ENCODE results near the gene PLIN4. TPM values are rescaled to one million over a fixed set of nuclear protein-coding genes. Genes with fewer than 3 reads are reported as not detected.

The PLIN4 gene
- total and polyA plus RNA-seq, 2 donors (not counting 1 experiment from before 2014, with no cell fraction given): 0.07 to 5.3 TPM

GRCh38 chr19:4510435-4511255, 7.6 kb downstream of the PLIN4 start:
- Histone ChIP-seq H3K9me3 (ENCODE audit: control insufficient read depth, insufficient read depth, low read depth, low read length) (no peaks in the 10 kb centered on the region), H3K4me3 (replicated peaks in 1 of 4; ENCODE audit: control extremely low read depth in 1 of 4, insufficient read depth in 1 of 4, low read depth in 3 of 4, low read length in 4 of 4) (no peak overlapping the region), H3K79me2 (ENCODE audit: control insufficient read depth, insufficient read depth, low read length) (no peaks in the 10 kb centered on the region), H4K20me1 (ENCODE audit: control insufficient read depth, extremely low read depth, insufficient read depth, low read length) (no peaks in the 10 kb centered on the region), H3K27me3 (ENCODE audit: control insufficient read depth, insufficient read depth, low read length) (no peaks in the 10 kb centered on the region), H3K27ac (ENCODE audit: insufficient read depth, low read length) (no peak overlapping the region), H3K4me2 (ENCODE audit: extremely low read depth, insufficient read depth, low read length) (no peak overlapping the region), H2AFZ (ENCODE audit: low read length) (no peak overlapping the region), H3K36me3 (ENCODE audit: control insufficient read depth, insufficient read depth, low read length) (no peaks in the 10 kb centered on the region), H3K9ac (ENCODE audit: insufficient read depth, low read length) (no peak overlapping the region), H3K4me1 (ENCODE audit: control insufficient read depth, extremely low read depth, insufficient read depth, low read length) (peaks cover 5% of the 10 kb centered on the region)
- no peak for DNase-seq (ENCODE audit: low read depth in 2 of 2)
- TF ChIP-seq EZH2 (IDR thresholded peaks at IDR 0.05; ENCODE audit: low read length, missing control alignments) (no peak), CTCF (conservative IDR thresholded peaks at IDR 0.05 in 1 of 2, IDR thresholded peaks at IDR 0.05 in 1 of 2; ENCODE audit: low read depth in 1 of 2, low read length in 2 of 2) (no peak)

GRCh38 chr19:4508698-4509097, 9.6 kb downstream of the PLIN4 start:
- TF ChIP-seq EZH2 (IDR thresholded peaks at IDR 0.05; ENCODE audit: low read length, missing control alignments) (no peak), CTCF (conservative IDR thresholded peaks at IDR 0.05 in 1 of 2, IDR thresholded peaks at IDR 0.05 in 1 of 2; ENCODE audit: low read depth in 1 of 2, low read length in 2 of 2) (no peak)
- no peak for DNase-seq (ENCODE audit: low read depth in 2 of 2)
- Histone ChIP-seq H4K20me1 (ENCODE audit: control insufficient read depth, extremely low read depth, insufficient read depth, low read length) (no peaks in the 10 kb centered on the region), H3K4me3 (replicated peaks in 1 of 4; ENCODE audit: control extremely low read depth in 1 of 4, insufficient read depth in 1 of 4, low read depth in 3 of 4, low read length in 4 of 4) (no peak overlapping the region), H3K27ac (ENCODE audit: insufficient read depth, low read length) (no peak overlapping the region), H3K4me2 (ENCODE audit: extremely low read depth, insufficient read depth, low read length) (no peak overlapping the region), H3K27me3 (ENCODE audit: control insufficient read depth, insufficient read depth, low read length) (no peaks in the 10 kb centered on the region), H3K79me2 (ENCODE audit: control insufficient read depth, insufficient read depth, low read length) (no peaks in the 10 kb centered on the region), H3K36me3 (ENCODE audit: control insufficient read depth, insufficient read depth, low read length) (peaks cover 3% of the 10 kb centered on the region), H3K4me1 (ENCODE audit: control insufficient read depth, extremely low read depth, insufficient read depth, low read length) (peaks cover 5% of the 10 kb centered on the region), H3K9ac (ENCODE audit: insufficient read depth, low read length) (no peak overlapping the region), H3K9me3 (ENCODE audit: control insufficient read depth, insufficient read depth, low read depth, low read length) (no peaks in the 10 kb centered on the region), H2AFZ (ENCODE audit: low read length) (no peak overlapping the region)

- H3K27me3 ChIP-seq (ENCODE audit: control insufficient read depth, insufficient read depth, low read length): no peaks in the 10 kb centered on the region
- H3K36me3 ChIP-seq (ENCODE audit: control insufficient read depth, insufficient read depth, low read length): peaks cover 3% of the 10 kb centered on the region
- H3K4me3 ChIP-seq (replicated peaks in 1 of 4; ENCODE audit: control extremely low read depth in 1 of 4, insufficient read depth in 1 of 4, low read depth in 3 of 4, low read length in 4 of 4): no peak overlapping the region
- H4K20me1 ChIP-seq (ENCODE audit: control insufficient read depth, extremely low read depth, insufficient read depth, low read length): no peaks in the 10 kb centered on the region
- no peak overlapping the region for H3K9ac ChIP-seq (ENCODE audit: insufficient read depth, low read length)
- TF ChIP-seq EZH2 (IDR thresholded peaks at IDR 0.05; ENCODE audit: low read length, missing control alignments) (no peak), CTCF (conservative IDR thresholded peaks at IDR 0.05 in 1 of 2, IDR thresholded peaks at IDR 0.05 in 1 of 2; ENCODE audit: low read depth in 1 of 2, low read length in 2 of 2) (no peak)
- H3K4me1 ChIP-seq (ENCODE audit: control insufficient read depth, extremely low read depth, insufficient read depth, low read length): peaks cover 5% of the 10 kb centered on the region
- H3K9me3 ChIP-seq (ENCODE audit: control insufficient read depth, insufficient read depth, low read depth, low read length): no peaks in the 10 kb centered on the region
- H3K79me2 ChIP-seq (ENCODE audit: control insufficient read depth, insufficient read depth, low read length): no peaks in the 10 kb centered on the region
- no peak overlapping the region for H3K4me2 ChIP-seq (ENCODE audit: extremely low read depth, insufficient read depth, low read length)
- no peak for DNase-seq (ENCODE audit: low read depth in 2 of 2)
- H2AFZ ChIP-seq (ENCODE audit: low read length): no peak overlapping the region
- H3K27ac ChIP-seq (ENCODE audit: insufficient read depth, low read length): no peak overlapping the region
Observed at GRCh38 chr19:4507804-4508203, 10.5 kb downstream of the PLIN4 start.
